DOHH2 (cell line): ENCODE results near the gene TRAP1.

Source experiments
- EZH2phosphoT487 ChIP-seq: fragments of 200-600 bp; sonication (generic); IDR thresholded peaks from 2 replicates; pipeline ENCODE4 v1.6.1; 2017; ENCODE audit warnings: borderline replicate concordance, mild to moderate bottlenecking, antibody characterized with exemption, low read length, moderate library complexity, mixed read lengths
- TF ChIP-seq, protein P1 (sequence below): fragments of 200-600 bp; sonication (generic); IDR thresholded peaks from one replicate; pipeline ENCODE4 v1.5.1; 2014; ENCODE audit warnings: antibody characterized with exemption, mild to moderate bottlenecking, low read depth, low read length; ENCODE audit not compliant: poor library complexity, severe bottlenecking

DNA sequence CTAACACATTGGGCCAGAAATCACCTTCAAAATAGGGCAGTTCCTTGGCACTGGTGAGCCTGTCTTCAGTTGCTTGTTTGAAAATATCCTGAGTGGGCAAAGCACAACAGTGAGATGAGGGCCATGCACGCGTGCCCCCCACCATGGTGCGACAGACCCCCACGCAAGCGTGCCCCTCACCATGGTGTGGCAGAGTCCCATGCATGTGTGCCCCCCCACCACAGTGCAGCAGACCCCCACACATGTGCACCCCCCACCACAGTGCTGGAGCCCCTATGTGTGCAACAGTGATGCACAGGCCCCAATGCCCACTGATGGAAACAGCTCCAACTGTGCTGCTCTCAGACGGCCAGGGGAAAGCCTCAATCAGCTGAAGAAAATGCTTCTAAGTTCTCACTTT is 18.8 kb upstream of the TRAP1 start:
- TF ChIP-seq, protein P1, sequence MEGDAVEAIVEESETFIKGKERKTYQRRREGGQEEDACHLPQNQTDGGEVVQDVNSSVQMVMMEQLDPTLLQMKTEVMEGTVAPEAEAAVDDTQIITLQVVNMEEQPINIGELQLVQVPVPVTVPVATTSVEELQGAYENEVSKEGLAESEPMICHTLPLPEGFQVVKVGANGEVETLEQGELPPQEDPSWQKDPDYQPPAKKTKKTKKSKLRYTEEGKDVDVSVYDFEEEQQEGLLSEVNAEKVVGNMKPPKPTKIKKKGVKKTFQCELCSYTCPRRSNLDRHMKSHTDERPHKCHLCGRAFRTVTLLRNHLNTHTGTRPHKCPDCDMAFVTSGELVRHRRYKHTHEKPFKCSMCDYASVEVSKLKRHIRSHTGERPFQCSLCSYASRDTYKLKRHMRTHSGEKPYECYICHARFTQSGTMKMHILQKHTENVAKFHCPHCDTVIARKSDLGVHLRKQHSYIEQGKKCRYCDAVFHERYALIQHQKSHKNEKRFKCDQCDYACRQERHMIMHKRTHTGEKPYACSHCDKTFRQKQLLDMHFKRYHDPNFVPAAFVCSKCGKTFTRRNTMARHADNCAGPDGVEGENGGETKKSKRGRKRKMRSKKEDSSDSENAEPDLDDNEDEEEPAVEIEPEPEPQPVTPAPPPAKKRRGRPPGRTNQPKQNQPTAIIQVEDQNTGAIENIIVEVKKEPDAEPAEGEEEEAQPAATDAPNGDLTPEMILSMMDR, result no peak
- no peak for TF ChIP-seq EZH2phosphoT487
